Effector memory CD8-positive, alpha-beta T cell (primary cell): Measurements from ENCODE around the gene CIAO2A.
"Not testable (repeated sequence)": the region's sequence is repeated elsewhere in the genome, so short reads cannot be mapped to it uniquely, and the experiment has no call there.

Source experiments
- ATAC-seq: fragments of 150-1000 bp; cut with Tn5 transposase; replicated peaks from 2 replicates; pipeline ENCODE4 v1.10.0; 2021; ENCODE audit warnings: mild to moderate bottlenecking, moderate library complexity
- DNase-seq, 3 experiments: peaks; one replicate each; pipeline ENCODE4 v3.0.0; 2021
- H3K27ac Mint-ChIP-seq, 2 donors: one replicate each; pipeline ENCODE4 v1.8.0; 2022; ENCODE audit warnings: mild to moderate bottlenecking in 2 of 2, mixed read lengths in 2 of 2, moderate library complexity in 2 of 2
- H3K27me3 Mint-ChIP-seq, 2 donors: one replicate each; pipeline ENCODE4 v1.8.0; 2022; ENCODE audit warnings: mixed read lengths in 2 of 2
- H3K36me3 Mint-ChIP-seq: one replicate; pipeline ENCODE4 v1.8.0; 2022; ENCODE audit warnings: mild to moderate bottlenecking, moderate library complexity, mixed read lengths; ENCODE audit not compliant: insufficient read depth
- H3K4me1 Mint-ChIP-seq, 2 donors: one replicate each; pipeline ENCODE4 v1.8.0; 2022; ENCODE audit warnings: low read depth in 2 of 2, mixed read lengths in 2 of 2
- H3K4me3 Mint-ChIP-seq, 2 donors: one replicate each; pipeline ENCODE4 v1.8.0; 2022; ENCODE audit warnings: mild to moderate bottlenecking in 2 of 2, mixed read lengths in 2 of 2, moderate library complexity in 2 of 2
- H3K9me3 Mint-ChIP-seq, 2 donors: one replicate each; pipeline ENCODE4 v1.8.0; 2022; ENCODE audit warnings: mixed read lengths in 2 of 2

CIAO2A gene

GRCh38 chr15:64072812-64073211 lies 20.8 kb downstream of the CIAO2A start:
- H3K36me3 Mint-ChIP-seq = peaks cover 19% of the 10 kb centered on the region
- H3K27me3 Mint-ChIP-seq = no peaks in the 10 kb centered on the region
- no peak overlapping the region for H3K27ac Mint-ChIP-seq
- H3K9me3 Mint-ChIP-seq = no peaks in the 10 kb centered on the region
- H3K4me1 Mint-ChIP-seq = peaks cover under 1 to 8% of the 10 kb centered on the region in 2 donors
- DNase-seq (no peak), ATAC-seq (no peak)
- no peak overlapping the region for H3K4me3 Mint-ChIP-seq

GRCh38 chr15:64071931-64072765 lies 21.5 kb downstream of the CIAO2A start:
- no peak overlapping the region for H3K4me3 Mint-ChIP-seq
- H3K27me3 Mint-ChIP-seq = no peaks in the 10 kb centered on the region
- H3K27ac Mint-ChIP-seq = no peak overlapping the region
- peaks cover 19% of the 10 kb centered on the region for H3K36me3 Mint-ChIP-seq
- no peak for ATAC-seq
- no peaks in the 10 kb centered on the region for H3K9me3 Mint-ChIP-seq
- DNase-seq = no peak
- peaks cover 6 to 9% of the 10 kb centered on the region in 2 donors for H3K4me1 Mint-ChIP-seq

GRCh38 chr15:64070965-64071851 lies 22.4 kb downstream of the CIAO2A start:
- Mint-ChIP-seq H3K9me3 (no peaks in the 10 kb centered on the region), H3K4me1 (peaks cover 6 to 9% of the 10 kb centered on the region in 2 donors), H3K27ac (no peak overlapping the region), H3K4me3 (no peak overlapping the region), H3K27me3 (no peaks in the 10 kb centered on the region), H3K36me3 (peaks cover 19% of the 10 kb centered on the region)
- ATAC-seq (no peak), DNase-seq (no peak)

- ATAC-seq = no peak
- no peaks in the 10 kb centered on the region for H3K9me3 Mint-ChIP-seq
- H3K27ac Mint-ChIP-seq = peak overlapping the region in 1 of 2 donors; percentile 64
- no peak for DNase-seq
- H3K27me3 Mint-ChIP-seq = no peaks in the 10 kb centered on the region
- no peak overlapping the region for H3K4me3 Mint-ChIP-seq
- peaks cover 15% of the 10 kb centered on the region for H3K36me3 Mint-ChIP-seq
- H3K4me1 Mint-ChIP-seq = peaks cover 6 to 9% of the 10 kb centered on the region in 2 donors
These were observed 23.5 kb downstream of the CIAO2A start for GRCh38 chr15:64070106-64070505.

GRCh38 chr15:64068133-64068532 lies 25.5 kb downstream of the CIAO2A start:
- no peaks in the 10 kb centered on the region for H3K27me3 Mint-ChIP-seq
- no peak for DNase-seq

GRCh38 chr15:64067564-64068030 lies 26.0 kb downstream of the CIAO2A start:
- peak overlapping the region; percentile 1 to 62 for H3K27ac Mint-ChIP-seq
- ATAC-seq (peak; percentile 85), DNase-seq (peak; percentile 68 to 75 (median 73))
- H3K27me3 Mint-ChIP-seq = no peaks in the 10 kb centered on the region
- no peaks in the 10 kb centered on the region for H3K9me3 Mint-ChIP-seq
- H3K4me3 Mint-ChIP-seq = peak overlapping the region; percentile 18 to 38
- H3K36me3 Mint-ChIP-seq = peaks cover 14% of the 10 kb centered on the region
- peaks cover 6 to 9% of the 10 kb centered on the region in 2 donors for H3K4me1 Mint-ChIP-seq

More at GRCh38 chr15:64068133-64068532, 25.5 kb downstream of the CIAO2A start:
- H3K4me3 Mint-ChIP-seq = peak overlapping the region; percentile 18 to 38
- H3K9me3 Mint-ChIP-seq = no peaks in the 10 kb centered on the region
- peaks cover 6 to 9% of the 10 kb centered on the region in 2 donors for H3K4me1 Mint-ChIP-seq
- ATAC-seq = peak; percentile 30
- peaks cover 14% of the 10 kb centered on the region for H3K36me3 Mint-ChIP-seq
- H3K27ac Mint-ChIP-seq = peak overlapping the region; percentile 1 to 62

- H3K4me3 Mint-ChIP-seq = no peak overlapping the region
- DNase-seq = no peak
- peaks cover 6 to 9% of the 10 kb centered on the region in 2 donors for H3K4me1 Mint-ChIP-seq
These were observed 27.2 kb downstream of the CIAO2A start for GRCh38 chr15:64066451-64066850.

GRCh38 chr15:64060716-64061115 lies 32.9 kb downstream of the CIAO2A start:
- no peaks in the 10 kb centered on the region for H3K9me3 Mint-ChIP-seq
- ATAC-seq = no peak
- no peak for DNase-seq
- H3K4me3 Mint-ChIP-seq = no peak overlapping the region
- no peak overlapping the region for H3K27ac Mint-ChIP-seq
- H3K27me3 Mint-ChIP-seq = no peaks in the 10 kb centered on the region
- H3K4me1 Mint-ChIP-seq = no peaks in the 10 kb centered on the region
- H3K36me3 Mint-ChIP-seq = peaks cover 2% of the 10 kb centered on the region

More at GRCh38 chr15:64066451-64066850, 27.2 kb downstream of the CIAO2A start:
- Mint-ChIP-seq H3K27ac (no peak overlapping the region), H3K27me3 (no peaks in the 10 kb centered on the region), H3K36me3 (peaks cover 7% of the 10 kb centered on the region), H3K9me3 (no peaks in the 10 kb centered on the region)
- no peak for ATAC-seq

- H3K9me3 Mint-ChIP-seq, H3K27me3 Mint-ChIP-seq, H3K36me3 Mint-ChIP-seq, DNase-seq, ATAC-seq, H3K27ac Mint-ChIP-seq, H3K4me3 Mint-ChIP-seq, H3K4me1 Mint-ChIP-seq: not testable (repeated sequence)
These were observed 34.5 kb downstream of the CIAO2A start for GRCh38 chr15:64059104-64059503.

GRCh38 chr15:64058279-64058678 lies 35.4 kb downstream of the CIAO2A start:
- Mint-ChIP-seq H3K4me3 (no peak overlapping the region), H3K4me1 (no peaks in the 10 kb centered on the region), H3K9me3 (no peaks in the 10 kb centered on the region), H3K27me3 (no peaks in the 10 kb centered on the region), H3K27ac (no peak overlapping the region), H3K36me3 (no peaks in the 10 kb centered on the region)
- ATAC-seq (no peak), DNase-seq (no peak)

GRCh38 chr15:64053674-64054073 lies 40.0 kb downstream of the CIAO2A start:
- not testable (repeated sequence) for H3K4me3 Mint-ChIP-seq, H3K4me1 Mint-ChIP-seq, H3K36me3 Mint-ChIP-seq, H3K9me3 Mint-ChIP-seq, ATAC-seq, DNase-seq, H3K27me3 Mint-ChIP-seq, H3K27ac Mint-ChIP-seq

- Mint-ChIP-seq H3K4me3 (no peak overlapping the region), H3K9me3 (no peaks in the 10 kb centered on the region), H3K4me1 (no peaks in the 10 kb centered on the region), H3K27me3 (peaks cover 0 to 4% of the 10 kb centered on the region in 2 donors), H3K36me3 (no peaks in the 10 kb centered on the region), H3K27ac (no peak overlapping the region)
- ATAC-seq = no peak
- no peak for DNase-seq
These were observed 40.6 kb downstream of the CIAO2A start for GRCh38 chr15:64052925-64053491.
